GM12878 (cell line): ENCODE data around the gene DDR1. TPM values are rescaled to one million over a fixed set of nuclear protein-coding genes. Genes with fewer than 3 reads are reported as not detected.

Source experiments
- ATAC-seq: fragments of 200-7000 bp; cut with Tn5 transposase; 3 replicates; pipeline ENCODE4 v1.9.1; 2020; ENCODE audit warnings: mild to moderate bottlenecking, moderate library complexity
- BruUV-seq: library from RNA; stranded (reverse); fragments of 400-500 nt; replicated peaks from 2 replicates; lab custom pipeline; 2021; lab: Mats Ljungman, UMichigan
- CTCF ChIA-PET: fragments of 300-600 bp; sonication (Branson Sonifier 250); formaldehyde crosslinking; extraction: SDS; loops from one replicate; lab custom pipeline; 2021; ENCODE audit warnings: inconsistent platforms; lab: Yijun Ruan, JAX
- POLR2A ChIA-PET: fragments of 350-600 bp; formaldehyde crosslinking; extraction: SDS; loops from one replicate; lab custom pipeline; 2021; ENCODE audit warnings: inconsistent platforms; lab: Charles Lee
- RAD21 ChIA-PET: fragments of 300-600 bp; sonication (Branson Sonifier 250); formaldehyde crosslinking; loops from one replicate; lab custom pipeline; 2023; ENCODE audit warnings: antibody characterized with exemption; ENCODE audit not compliant: unreplicated experiment; lab: Charles Lee
- SMC1A ChIA-PET: fragments of 300-600 bp; sonication (Branson Sonifier 250); formaldehyde crosslinking; loops from one replicate; lab custom pipeline; 2023; ENCODE audit not compliant: unreplicated experiment, uncharacterized antibody; lab: Charles Lee
- DNase-seq: peaks from one replicate; pipeline ENCODE4 v3.0.0-alpha.2; 2011; ENCODE audit warnings: low read depth, low spot score
- FAIRE-seq: peaks from 3 replicates; lab custom pipeline; 2011; peaks lifted over from hg19 to GRCh38; lab: Jason Lieb, UNC
- H2AFZ ChIP-seq: 2 replicates; pipeline ENCODE4 v1.6.0; 2011; ENCODE audit warnings: low read depth, low read length, control low read depth; ENCODE audit not compliant: control insufficient read depth
- H3K27ac ChIP-seq: 2 replicates; pipeline ENCODE4 v1.5.1; 2011; ENCODE audit warnings: control low read depth; ENCODE audit not compliant: control insufficient read depth, insufficient read depth
- H3K27me3 ChIP-seq, 2 experiments: replicated peaks in 1 of 2; 2 replicates each; pipeline versions ENCODE4 v1.6.0 to v1.6.1; 2011; ENCODE audit warnings: low read length in 1 of 2; ENCODE audit not compliant: control insufficient read depth in 2 of 2, insufficient read depth in 2 of 2
- H3K36me3 ChIP-seq, 2 experiments: 2 replicates each; pipeline ENCODE4 v1.5.1; 2011; ENCODE audit warnings: low read length in 1 of 2; ENCODE audit not compliant: control insufficient read depth in 2 of 2, insufficient read depth in 2 of 2
- H3K4me1 ChIP-seq: 2 replicates; pipeline ENCODE4 v1.6.1; 2011; ENCODE audit warnings: mild to moderate bottlenecking, low read length, moderate library complexity, mixed read lengths; ENCODE audit not compliant: control insufficient read depth, insufficient read depth
- H3K4me2 ChIP-seq: 2 replicates; pipeline ENCODE4 v1.6.0; 2011; ENCODE audit warnings: control low read depth; ENCODE audit not compliant: control insufficient read depth, insufficient read depth
- H3K4me3 ChIP-seq: fragments of 200-600 bp; sonication (generic); 2 replicates; pipeline ENCODE4 v1.5.1; 2016
- H3K79me2 ChIP-seq: 2 replicates; pipeline ENCODE4 v1.6.0; 2011; ENCODE audit warnings: low read length; ENCODE audit not compliant: control insufficient read depth, insufficient read depth
- H3K9ac ChIP-seq: 2 replicates; pipeline ENCODE4 v1.8.0; 2011; ENCODE audit warnings: low read length, control low read depth, mixed read lengths; ENCODE audit not compliant: control insufficient read depth, insufficient read depth
- H3K9me3 ChIP-seq: replicated peaks from 3 replicates; pipeline ENCODE4 v1.5.1; 2011; ENCODE audit warnings: mild to moderate bottlenecking, low read length; ENCODE audit not compliant: control insufficient read depth, insufficient read depth
- H4K20me1 ChIP-seq: 2 replicates; pipeline ENCODE4 v1.6.0; 2011; ENCODE audit not compliant: control insufficient read depth, insufficient read depth
- BMI1 ChIP-seq: fragments of 450-650 bp; IDR thresholded peaks from 2 replicates; pipeline ENCODE4 v1.6.1; 2016; ENCODE audit warnings: mild to moderate bottlenecking, moderate library complexity, borderline replicate concordance
- CBX3 ChIP-seq: fragments of 200-600 bp; sonication (generic); IDR thresholded peaks from 2 replicates; pipeline ENCODE4 v1.6.1; 2016; ENCODE audit warnings: low read depth, borderline replicate concordance
- EED ChIP-seq: sonication (generic); IDR thresholded peaks from 2 replicates; pipeline ENCODE4 v1.6.1; 2016; ENCODE audit warnings: antibody characterized with exemption, low read depth
- TCF12 ChIP-seq: IDR thresholded peaks from 2 replicates; pipeline ENCODE4 v1.6.1; 2011; ENCODE audit warnings: low read depth, mild to moderate bottlenecking, low read length
- WGBS: methylation state at CpG from one replicate; pipeline ENCODE4 v1.1.6; 2016; ENCODE audit warnings: low lambda C conversion rate; ENCODE audit not compliant: insufficient replicate concordance, insufficient coverage; ENCODE audit errors: missing lambda C conversion rate; 5-methylcytosine and 5-hydroxymethylcytosine counted together
- in situ Hi-C: fragments of 300-500 bp; cut with MboI; formaldehyde crosslinking; loops from 9 replicates; pipeline ENCODE4 v1.14.3; 2018; ENCODE audit warnings: mixed read lengths
- intact Hi-C: fragments of 100-400 bp; cut with micrococcal nuclease; formaldehyde crosslinking; loops from one replicate; pipeline ENCODE4 v1.14.2; 2022; ENCODE audit not compliant: unreplicated experiment
- polyA plus RNA-seq, 11 experiments: library from polyadenylated mRNA; depleted of rRNA in 4 of 11; unstranded in 6 of 11; stranded (reverse) in 5 of 11; fragments of >200 nt; fragmentation: Nextera tagmentation in 4 of 11; fragmentation: Illumina TruSeq in 1 of 11; extraction: Ambion mirVana in 4 of 11; extraction: Trizol in 1 of 11; gene quantifications; 1 replicate in 1 of 11; 2 replicates in 10 of 11; pipeline versions ENCODE4 v1.2.1 to v1.2.3, GENCODE V29; 2011 to 2016; ENCODE audit warnings: inconsistent platforms in 2 of 11, missing spikeins in 2 of 11, low read depth in 1 of 11
- total RNA-seq, 4 experiments: library from RNA; depleted of rRNA in 3 of 4; stranded (reverse); fragments of >200 nt in 3 of 4; fragmentation: Illumina TruSeq in 1 of 4; extraction: Trizol in 1 of 4; gene quantifications; 2 replicates each; pipeline versions ENCODE4 v1.2.1 to v1.2.3, GENCODE V29; 2013 to 2021
- TF ChIP-seq, protein P1 (sequence below): fragments of 450-650 bp; IDR thresholded peaks from 2 replicates; pipeline ENCODE4 v1.6.1; 2017; ENCODE audit warnings: mild to moderate bottlenecking, moderate library complexity

DDR1 gene
- total and polyA plus RNA-seq, 10 of the 15 experiments (the other 5 are each of a cell fraction or from before 2014, with no cell fraction given), result 1.1 to 39.0 (median 11.9) TPM

DNA sequence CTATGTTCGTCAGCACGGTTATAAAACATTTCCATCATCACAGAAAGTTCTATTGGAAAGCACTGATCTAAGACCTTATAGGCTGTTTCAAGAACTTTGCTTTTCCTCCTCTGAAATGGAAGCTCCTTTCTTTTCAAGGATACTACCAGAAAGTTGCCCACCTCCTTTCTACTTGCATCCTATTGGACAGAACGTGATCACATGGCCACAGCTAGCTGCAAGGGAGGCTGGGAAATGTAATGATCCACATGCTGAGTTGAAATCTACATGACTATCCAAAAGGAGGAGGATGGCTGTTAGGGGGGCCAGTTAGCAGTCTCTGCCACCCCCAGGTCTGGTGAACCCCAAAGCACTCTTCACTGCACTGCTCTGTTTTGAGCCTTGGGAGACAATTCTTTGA, 44.4 kb downstream of the DDR1 start:
- Histone ChIP-seq H3K9me3 (no peaks in the 10 kb centered on the region), H3K9ac (no peak overlapping the region), H3K4me2 (no peak overlapping the region), H3K36me3 (peaks cover 8% of the 10 kb centered on the region in 2 experiments; a peak in 3 of 4 replicates), H3K4me1 (no peaks in the 10 kb centered on the region), H4K20me1 (no peaks in the 10 kb centered on the region), H2AFZ (no peak overlapping the region), H3K27ac (no peak overlapping the region), H3K4me3 (no peak overlapping the region), H3K79me2 (no peaks in the 10 kb centered on the region), H3K27me3 (no peaks in the 10 kb centered on the region)
- intact Hi-C loops, result no loop called here
- RAD21 ChIA-PET, result no interaction called here
- CTCF ChIA-PET, result no interaction called here
- no TSS peak for BruUV-seq
- POLR2A ChIA-PET, result interaction anchor here (0.6 kb wide), 1 partner anchor 57 kb away, joined by 3 read pairs; no protein-coding TSS in a partner anchor
- TF ChIP-seq EED (no peak), CBX3 (no peak), TCF12 (no peak), BMI1 (no peak)
- TF ChIP-seq, protein P1, sequence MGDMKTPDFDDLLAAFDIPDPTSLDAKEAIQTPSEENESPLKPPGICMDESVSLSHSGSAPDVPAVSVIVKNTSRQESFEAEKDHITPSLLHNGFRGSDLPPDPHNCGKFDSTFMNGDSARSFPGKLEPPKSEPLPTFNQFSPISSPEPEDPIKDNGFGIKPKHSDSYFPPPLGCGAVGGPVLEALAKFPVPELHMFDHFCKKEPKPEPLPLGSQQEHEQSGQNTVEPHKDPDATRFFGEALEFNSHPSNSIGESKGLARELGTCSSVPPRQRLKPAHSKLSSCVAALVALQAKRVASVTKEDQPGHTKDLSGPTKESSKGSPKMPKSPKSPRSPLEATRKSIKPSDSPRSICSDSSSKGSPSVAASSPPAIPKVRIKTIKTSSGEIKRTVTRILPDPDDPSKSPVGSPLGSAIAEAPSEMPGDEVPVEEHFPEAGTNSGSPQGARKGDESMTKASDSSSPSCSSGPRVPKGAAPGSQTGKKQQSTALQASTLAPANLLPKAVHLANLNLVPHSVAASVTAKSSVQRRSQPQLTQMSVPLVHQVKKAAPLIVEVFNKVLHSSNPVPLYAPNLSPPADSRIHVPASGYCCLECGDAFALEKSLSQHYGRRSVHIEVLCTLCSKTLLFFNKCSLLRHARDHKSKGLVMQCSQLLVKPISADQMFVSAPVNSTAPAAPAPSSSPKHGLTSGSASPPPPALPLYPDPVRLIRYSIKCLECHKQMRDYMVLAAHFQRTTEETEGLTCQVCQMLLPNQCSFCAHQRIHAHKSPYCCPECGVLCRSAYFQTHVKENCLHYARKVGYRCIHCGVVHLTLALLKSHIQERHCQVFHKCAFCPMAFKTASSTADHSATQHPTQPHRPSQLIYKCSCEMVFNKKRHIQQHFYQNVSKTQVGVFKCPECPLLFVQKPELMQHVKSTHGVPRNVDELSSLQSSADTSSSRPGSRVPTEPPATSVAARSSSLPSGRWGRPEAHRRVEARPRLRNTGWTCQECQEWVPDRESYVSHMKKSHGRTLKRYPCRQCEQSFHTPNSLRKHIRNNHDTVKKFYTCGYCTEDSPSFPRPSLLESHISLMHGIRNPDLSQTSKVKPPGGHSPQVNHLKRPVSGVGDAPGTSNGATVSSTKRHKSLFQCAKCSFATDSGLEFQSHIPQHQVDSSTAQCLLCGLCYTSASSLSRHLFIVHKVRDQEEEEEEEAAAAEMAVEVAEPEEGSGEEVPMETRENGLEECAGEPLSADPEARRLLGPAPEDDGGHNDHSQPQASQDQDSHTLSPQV, result no peak
- FAIRE-seq (no peak), DNase-seq (no peak), ATAC-seq (no peak)
- WGBS, result 100% methylated on average over 3 of the region's 3 CpGs
- SMC1A ChIA-PET, result no interaction called here
- in situ Hi-C loops, result no loop called here
